PFSK-1 (cell line): ENCODE data around the gene LCN6.

ENCODE experiments used
- FOXP2 ChIP-seq: optimal IDR thresholded peaks from 2 replicates; pipeline ENCODE3; 2011; ENCODE audit warnings: borderline replicate concordance, control low read depth, inconsistent platforms; ENCODE audit not compliant: insufficient read depth; ENCODE audit errors: extremely low read length, extremely low read depth
- POLR2AphosphoS5 ChIP-seq: IDR thresholded peaks from 2 replicates; pipeline ENCODE4 v1.6.1; 2012; ENCODE audit warnings: low read depth, mild to moderate bottlenecking, control low read depth, low read length, moderate library complexity
- REST ChIP-seq, 2 experiments: IDR thresholded peaks; 2 replicates each; pipeline versions ENCODE4 v1.6.1 to v1.8.0; 2011 to 2012; ENCODE audit warnings: low read depth in 2 of 2, low read length in 2 of 2, control low read depth in 1 of 2, inconsistent platforms in 1 of 2, mild to moderate bottlenecking in 1 of 2, moderate library complexity in 1 of 2; ENCODE audit not compliant: insufficient read depth in 1 of 2
- SIN3A ChIP-seq: IDR thresholded peaks from 2 replicates; pipeline ENCODE4 v1.6.1; 2012; ENCODE audit warnings: mild to moderate bottlenecking, low read length, moderate library complexity, borderline replicate concordance; ENCODE audit not compliant: insufficient read depth
- TAF1 ChIP-seq: IDR thresholded peaks from 2 replicates; pipeline ENCODE4 v1.6.1; 2012; ENCODE audit warnings: low read length, control low read depth, borderline replicate concordance; ENCODE audit not compliant: insufficient read depth

- TF ChIP-seq POLR2AphosphoS5 (no peak), TAF1 (no peak), SIN3A (no peak), FOXP2 (no peak), REST (IDR thresholded peaks at IDR 0.05; ENCODE audit: insufficient read depth in 1 of 2, low read depth in 2 of 2, low read length in 2 of 2) (no peak)
These were observed 34.8 kb downstream of the LCN6 start for GRCh38 chr9:136713550-136713949.
